SK-N-SH treated with all-trans-retinoic acid at 6 μM for 48 hours (cell line): ENCODE measurements around the gene CABP1.

ENCODE experiments used
- BACH2 ChIP-seq: fragments of 250-450 bp; sonication (Bioruptor Pico); IDR thresholded peaks from 2 replicates; pipeline ENCODE4 v1.9.0; 2021; ENCODE audit warnings: mild to moderate bottlenecking, borderline replicate concordance
- GLIS3 ChIP-seq: fragments of 250-450 bp; sonication (Bioruptor Pico); IDR thresholded peaks from 2 replicates; pipeline ENCODE4 v1.5.0; 2020; ENCODE audit warnings: mild to moderate bottlenecking, moderate library complexity
- ZFP30 ChIP-seq: fragments of 450-650 bp; formaldehyde crosslinking; IDR thresholded peaks from 2 replicates; pipeline ENCODE4 v1.5.0; 2022; ENCODE audit warnings: mild to moderate bottlenecking, moderate library complexity
- ZNF565 ChIP-seq: fragments of 450-650 bp; formaldehyde crosslinking; conservative IDR thresholded peaks from 2 replicates; pipeline ENCODE4 v1.5.0; 2020; ENCODE audit warnings: low read depth, mild to moderate bottlenecking, moderate library complexity
- TF ChIP-seq, protein P1 (sequence below): fragments of 250-450 bp; sonication (Bioruptor Pico); IDR thresholded peaks from 2 replicates; pipeline ENCODE4 v1.5.0; 2020; ENCODE audit warnings: mild to moderate bottlenecking, moderate library complexity

DNA sequence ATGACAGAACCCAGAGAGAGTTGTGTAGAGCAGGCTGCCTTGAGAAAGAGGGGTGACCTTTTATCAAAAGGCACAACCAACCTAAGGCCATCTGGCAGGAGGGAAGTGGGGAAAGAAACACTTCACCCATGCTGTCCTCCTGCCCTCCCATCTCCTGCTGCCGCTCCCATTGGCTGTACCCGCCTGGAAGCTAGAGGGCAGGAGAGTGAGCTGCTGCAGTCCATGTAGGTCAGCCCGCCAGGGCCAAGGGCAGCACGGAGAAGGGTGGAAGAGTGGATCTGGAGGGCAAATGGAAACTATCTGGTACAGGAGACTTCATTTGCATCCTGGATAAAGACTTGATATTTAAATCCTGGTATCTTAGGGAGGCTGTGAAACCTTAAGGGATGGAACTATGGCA, 11.5 kb upstream of the CABP1 start:
- no peak for TF ChIP-seq ZNF565
- TF ChIP-seq, protein P1, sequence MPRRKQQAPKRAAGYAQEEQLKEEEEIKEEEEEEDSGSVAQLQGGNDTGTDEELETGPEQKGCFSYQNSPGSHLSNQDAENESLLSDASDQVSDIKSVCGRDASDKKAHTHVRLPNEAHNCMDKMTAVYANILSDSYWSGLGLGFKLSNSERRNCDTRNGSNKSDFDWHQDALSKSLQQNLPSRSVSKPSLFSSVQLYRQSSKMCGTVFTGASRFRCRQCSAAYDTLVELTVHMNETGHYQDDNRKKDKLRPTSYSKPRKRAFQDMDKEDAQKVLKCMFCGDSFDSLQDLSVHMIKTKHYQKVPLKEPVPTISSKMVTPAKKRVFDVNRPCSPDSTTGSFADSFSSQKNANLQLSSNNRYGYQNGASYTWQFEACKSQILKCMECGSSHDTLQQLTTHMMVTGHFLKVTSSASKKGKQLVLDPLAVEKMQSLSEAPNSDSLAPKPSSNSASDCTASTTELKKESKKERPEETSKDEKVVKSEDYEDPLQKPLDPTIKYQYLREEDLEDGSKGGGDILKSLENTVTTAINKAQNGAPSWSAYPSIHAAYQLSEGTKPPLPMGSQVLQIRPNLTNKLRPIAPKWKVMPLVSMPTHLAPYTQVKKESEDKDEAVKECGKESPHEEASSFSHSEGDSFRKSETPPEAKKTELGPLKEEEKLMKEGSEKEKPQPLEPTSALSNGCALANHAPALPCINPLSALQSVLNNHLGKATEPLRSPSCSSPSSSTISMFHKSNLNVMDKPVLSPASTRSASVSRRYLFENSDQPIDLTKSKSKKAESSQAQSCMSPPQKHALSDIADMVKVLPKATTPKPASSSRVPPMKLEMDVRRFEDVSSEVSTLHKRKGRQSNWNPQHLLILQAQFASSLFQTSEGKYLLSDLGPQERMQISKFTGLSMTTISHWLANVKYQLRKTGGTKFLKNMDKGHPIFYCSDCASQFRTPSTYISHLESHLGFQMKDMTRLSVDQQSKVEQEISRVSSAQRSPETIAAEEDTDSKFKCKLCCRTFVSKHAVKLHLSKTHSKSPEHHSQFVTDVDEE (CRISPR knock-in tag), result no peak
- no peak for TF ChIP-seq BACH2
- no peak for TF ChIP-seq GLIS3 (CRISPR knock-in tag)
- no peak for TF ChIP-seq ZFP30
